ENCODE results near the gene RAD21L1. TPM values are rescaled to one million over a fixed set of nuclear protein-coding genes. Genes with fewer than 3 reads are reported as not detected.
"Not testable (repeated sequence)": the region's sequence is repeated elsewhere in the genome, so short reads cannot be mapped to it uniquely, and the experiment has no call there.

RAD21L1 gene
- total RNA-seq, 1 donor from 2014 or later: not detected

GRCh38 chr20:1212607-1213396 is 13.0 kb upstream of the RAD21L1 start:
- no peaks in the 10 kb centered on the region for H3K36me3 ChIP-seq
- no peaks in the 10 kb centered on the region for H3K9me3 ChIP-seq

GRCh38 chr20:1214838-1215261 is 11.0 kb upstream of the RAD21L1 start:
- TF ChIP-seq POLR2A (IDR thresholded peaks at IDR 0.05): no peak
- H3K4me1 ChIP-seq: no peaks in the 10 kb centered on the region
- intact Hi-C loops (cut with DNase I): no loop called here
- no peak overlapping the region for H3K27ac ChIP-seq
- no peaks in the 10 kb centered on the region for H3K27me3 ChIP-seq
- DNase-seq (ENCODE audit: extremely low spot score in 2 of 2): no peak
- no peaks in the 10 kb centered on the region for H3K9me3 ChIP-seq
- no peaks in the 10 kb centered on the region for H3K36me3 ChIP-seq
- no peak overlapping the region for H3K4me3 ChIP-seq

More at GRCh38 chr20:1212607-1213396, 13.0 kb upstream of the RAD21L1 start:
- intact Hi-C loops (cut with DNase I): no loop called here
- Histone ChIP-seq H3K27me3 (no peaks in the 10 kb centered on the region), H3K4me3 (no peak overlapping the region), H3K27ac (no peak overlapping the region), H3K4me1 (no peaks in the 10 kb centered on the region)
- DNase-seq (ENCODE audit: extremely low spot score in 2 of 2): no peak
- TF ChIP-seq POLR2A (IDR thresholded peaks at IDR 0.05): no peak
- TF ChIP-seq POLR2AphosphoS5 (IDR thresholded peaks at IDR 0.05; ENCODE audit: insufficient read depth in 1 of 2, low read depth in 1 of 2): no peak
- TF ChIP-seq, protein P1, sequence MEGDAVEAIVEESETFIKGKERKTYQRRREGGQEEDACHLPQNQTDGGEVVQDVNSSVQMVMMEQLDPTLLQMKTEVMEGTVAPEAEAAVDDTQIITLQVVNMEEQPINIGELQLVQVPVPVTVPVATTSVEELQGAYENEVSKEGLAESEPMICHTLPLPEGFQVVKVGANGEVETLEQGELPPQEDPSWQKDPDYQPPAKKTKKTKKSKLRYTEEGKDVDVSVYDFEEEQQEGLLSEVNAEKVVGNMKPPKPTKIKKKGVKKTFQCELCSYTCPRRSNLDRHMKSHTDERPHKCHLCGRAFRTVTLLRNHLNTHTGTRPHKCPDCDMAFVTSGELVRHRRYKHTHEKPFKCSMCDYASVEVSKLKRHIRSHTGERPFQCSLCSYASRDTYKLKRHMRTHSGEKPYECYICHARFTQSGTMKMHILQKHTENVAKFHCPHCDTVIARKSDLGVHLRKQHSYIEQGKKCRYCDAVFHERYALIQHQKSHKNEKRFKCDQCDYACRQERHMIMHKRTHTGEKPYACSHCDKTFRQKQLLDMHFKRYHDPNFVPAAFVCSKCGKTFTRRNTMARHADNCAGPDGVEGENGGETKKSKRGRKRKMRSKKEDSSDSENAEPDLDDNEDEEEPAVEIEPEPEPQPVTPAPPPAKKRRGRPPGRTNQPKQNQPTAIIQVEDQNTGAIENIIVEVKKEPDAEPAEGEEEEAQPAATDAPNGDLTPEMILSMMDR (IDR thresholded peaks at IDR 0.05): peak; percentile 48 to 71 (median 71)

GRCh38 chr20:1215386-1216170 is 10.3 kb upstream of the RAD21L1 start:
- Histone ChIP-seq H3K27ac (no peak overlapping the region), H3K9me3 (no peaks in the 10 kb centered on the region), H3K36me3 (no peaks in the 10 kb centered on the region), H3K4me3 (no peak overlapping the region), H3K27me3 (no peaks in the 10 kb centered on the region), H3K4me1 (no peaks in the 10 kb centered on the region)
- TF ChIP-seq, protein P1 (IDR thresholded peaks at IDR 0.05): no peak
- TF ChIP-seq POLR2AphosphoS5 (IDR thresholded peaks at IDR 0.05; ENCODE audit: insufficient read depth in 1 of 2, low read depth in 1 of 2) (no peak), POLR2A (IDR thresholded peaks at IDR 0.05) (no peak)
- intact Hi-C loops (cut with DNase I): no loop called here
- no peak for DNase-seq (ENCODE audit: extremely low spot score in 2 of 2)

DNA sequence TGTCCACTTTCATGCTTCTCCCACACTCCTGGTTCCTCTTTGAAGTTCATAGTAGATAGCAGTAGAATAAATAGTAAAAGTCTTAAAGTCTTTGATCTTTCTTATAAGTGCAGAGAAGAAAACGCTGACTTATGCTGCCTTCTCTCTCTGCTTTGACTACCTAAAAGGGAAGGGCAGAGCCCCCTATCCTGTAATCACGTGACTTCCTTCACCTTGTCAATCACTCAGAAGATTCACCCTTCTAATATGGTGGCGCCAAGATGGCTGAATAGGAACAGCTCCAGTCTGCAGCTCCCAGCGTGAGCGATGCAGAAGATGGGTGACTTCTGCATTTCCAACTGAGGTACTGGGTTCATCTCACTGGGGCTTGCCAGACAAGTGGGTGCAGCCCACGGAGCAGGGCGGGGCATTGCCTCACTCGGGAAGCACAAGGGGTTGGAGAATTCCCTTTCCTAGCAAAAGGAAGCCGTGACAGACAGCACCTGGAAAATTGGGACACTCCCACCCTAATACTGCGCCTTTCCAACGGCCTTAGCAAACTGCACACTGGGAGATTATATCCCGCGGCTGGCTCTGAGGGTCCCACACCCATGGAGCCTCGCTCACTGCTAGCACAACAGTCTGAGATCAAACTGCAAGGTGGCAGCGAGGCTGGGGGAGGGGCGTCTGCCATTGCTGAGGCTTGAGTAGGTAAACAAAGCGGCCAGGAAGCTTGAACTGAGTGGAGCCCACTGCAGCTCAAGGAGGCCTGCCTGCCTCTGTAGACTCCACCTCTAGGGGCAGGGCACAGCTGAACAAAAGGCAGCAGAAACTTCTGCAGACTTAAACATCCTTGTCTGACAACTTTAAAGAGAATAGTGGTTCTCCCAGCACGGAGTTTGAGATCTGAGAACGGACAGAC is 9.1 kb upstream of the RAD21L1 start:
- H3K36me3 ChIP-seq; H3K9me3 ChIP-seq; DNase-seq (ENCODE audit: extremely low spot score in 2 of 2); H3K27ac ChIP-seq; intact Hi-C loops (cut with DNase I); H3K4me1 ChIP-seq; H3K4me3 ChIP-seq; H3K27me3 ChIP-seq: not testable (repeated sequence)

DNA sequence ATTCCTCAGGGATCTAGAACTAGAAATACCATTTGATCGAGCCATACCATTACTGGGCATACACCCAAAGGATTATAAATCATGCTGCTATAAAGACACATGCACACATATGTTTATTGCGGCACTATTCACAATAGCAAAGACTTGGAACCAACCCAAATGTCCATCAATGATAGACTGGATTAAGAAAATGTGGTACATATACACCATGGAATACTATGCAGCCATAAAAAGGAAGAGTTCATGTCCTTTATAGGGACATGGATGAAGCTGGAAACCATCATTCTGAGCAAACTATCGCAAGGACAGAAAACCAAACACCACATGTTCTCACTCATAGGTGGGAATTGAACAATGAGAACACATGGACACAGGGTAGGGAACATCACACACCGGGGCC is 3.1 kb upstream of the RAD21L1 start:
- H3K9me3 ChIP-seq; intact Hi-C loops (cut with DNase I); H3K27me3 ChIP-seq; H3K36me3 ChIP-seq; H3K4me3 ChIP-seq; H3K27ac ChIP-seq; DNase-seq (ENCODE audit: extremely low spot score in 2 of 2): not testable (repeated sequence)
- peaks cover 12% of the 10 kb centered on the region for H3K4me1 ChIP-seq

GRCh38 chr20:1224205-1224890 is 1.5 kb upstream of the RAD21L1 start:
- Histone ChIP-seq H3K27ac (no peak overlapping the region), H3K27me3 (no peaks in the 10 kb centered on the region), H3K4me1 (peaks cover 12% of the 10 kb centered on the region), H3K36me3 (no peaks in the 10 kb centered on the region), H3K4me3 (no peak overlapping the region), H3K9me3 (no peaks in the 10 kb centered on the region)
- no peak for DNase-seq (ENCODE audit: extremely low spot score in 2 of 2)
- TF ChIP-seq POLR2AphosphoS5 (IDR thresholded peaks at IDR 0.05; ENCODE audit: insufficient read depth in 1 of 2, low read depth in 1 of 2): no peak
- TF ChIP-seq, protein P1 (IDR thresholded peaks at IDR 0.05): no peak
- no peak for TF ChIP-seq POLR2A (IDR thresholded peaks at IDR 0.05)
- intact Hi-C loops (cut with DNase I): no loop called here
